DMS 273 treated with DMSO at 0.1 percent for 48 hours (cell line): ENCODE results near the gene SDK2.

Experiments used
- DNase-seq: peaks from one replicate; lab custom pipeline; 2025; lab: John Stamatoyannopoulos, UW

The SDK2 gene

GRCh38 chr17:73653810-73654209, 9.6 kb upstream of the SDK2 start:
- no peak for DNase-seq

GRCh38 chr17:73652886-73653480, 8.7 kb upstream of the SDK2 start:
- no peak for DNase-seq

GRCh38 chr17:73650617-73651200, 6.5 kb upstream of the SDK2 start:
- DNase-seq = no peak

GRCh38 chr17:73650140-73650539, 5.9 kb upstream of the SDK2 start:
- peak; percentile 25 for DNase-seq

- DNase-seq = no peak
Observed at GRCh38 chr17:73648974-73649373, 4.7 kb upstream of the SDK2 start.

GRCh38 chr17:73648543-73648820, 4.2 kb upstream of the SDK2 start:
- DNase-seq = no peak

- no peak for DNase-seq
Observed at GRCh38 chr17:73647772-73648542, 3.7 kb upstream of the SDK2 start.

- DNase-seq = no peak
Observed at GRCh38 chr17:73647301-73647695, 3.1 kb upstream of the SDK2 start.

GRCh38 chr17:73646409-73647300, 2.4 kb upstream of the SDK2 start:
- no peak for DNase-seq

GRCh38 chr17:73645050-73645871, 1.0 kb upstream of the SDK2 start:
- DNase-seq = peak; percentile 42

GRCh38 chr17:73643852-73644144, 447 bp downstream of the SDK2 start:
- DNase-seq = no peak

GRCh38 chr17:73643001-73643851, 1.0 kb downstream of the SDK2 start:
- DNase-seq = no peak

- DNase-seq = no peak
Observed at GRCh38 chr17:73642659-73643000, 1.6 kb downstream of the SDK2 start.

- DNase-seq = no peak
Observed at GRCh38 chr17:73641826-73642600, 2.2 kb downstream of the SDK2 start.

GRCh38 chr17:73640691-73641090, 3.6 kb downstream of the SDK2 start:
- no peak for DNase-seq

GRCh38 chr17:73639932-73640331, 4.3 kb downstream of the SDK2 start:
- DNase-seq = no peak

- DNase-seq = no peak
Observed at GRCh38 chr17:73639322-73639721, 4.9 kb downstream of the SDK2 start.

- DNase-seq = no peak
Observed at GRCh38 chr17:73638556-73638955, 5.7 kb downstream of the SDK2 start.

- DNase-seq = no peak
Observed at GRCh38 chr17:73637866-73638265, 6.4 kb downstream of the SDK2 start.

- no peak for DNase-seq
Observed at GRCh38 chr17:73635101-73635817, 9.0 kb downstream of the SDK2 start.
